ENCODE results near the gene PDE10A.

PDE10A gene

GRCh38 chr6:165404296-165404695 is 258.7 kb downstream of the PDE10A start:
- H3K9ac ChIP-seq (ENCODE audit: low read length): no peak overlapping the region
- no peaks in the 10 kb centered on the region for H3K4me1 ChIP-seq (ENCODE audit: control insufficient read depth, insufficient read depth, low read length)
- H3K4me3 ChIP-seq (ENCODE audit: low read length): no peak overlapping the region
- no peak overlapping the region for H3K27ac ChIP-seq (ENCODE audit: low read depth, low read length)
- no peaks in the 10 kb centered on the region for H3K36me3 ChIP-seq (ENCODE audit: control insufficient read depth, insufficient read depth, low read length)
- H3K27me3 ChIP-seq (ENCODE audit: control insufficient read depth, insufficient read depth, low read length): no peaks in the 10 kb centered on the region

GRCh38 chr6:165403006-165403595 is 259.9 kb downstream of the PDE10A start:
- Histone ChIP-seq H3K4me1 (ENCODE audit: control insufficient read depth, insufficient read depth, low read length) (no peaks in the 10 kb centered on the region), H3K9ac (ENCODE audit: low read length) (no peak overlapping the region), H3K27ac (ENCODE audit: low read depth, low read length) (no peak overlapping the region), H3K36me3 (ENCODE audit: control insufficient read depth, insufficient read depth, low read length) (no peaks in the 10 kb centered on the region), H3K4me3 (ENCODE audit: low read length) (no peak overlapping the region), H3K27me3 (ENCODE audit: control insufficient read depth, insufficient read depth, low read length) (no peaks in the 10 kb centered on the region)

- H3K27ac ChIP-seq (ENCODE audit: low read depth, low read length): no peak overlapping the region
- H3K27me3 ChIP-seq (ENCODE audit: control insufficient read depth, insufficient read depth, low read length): no peaks in the 10 kb centered on the region
- no peaks in the 10 kb centered on the region for H3K4me1 ChIP-seq (ENCODE audit: control insufficient read depth, insufficient read depth, low read length)
- no peak overlapping the region for H3K9ac ChIP-seq (ENCODE audit: low read length)
- H3K36me3 ChIP-seq (ENCODE audit: control insufficient read depth, insufficient read depth, low read length): no peaks in the 10 kb centered on the region
- H3K4me3 ChIP-seq (ENCODE audit: low read length): no peak overlapping the region
These were observed 261.9 kb downstream of the PDE10A start for GRCh38 chr6:165401092-165401491.

- H3K27ac ChIP-seq (ENCODE audit: low read depth, low read length): no peak overlapping the region
- no peaks in the 10 kb centered on the region for H3K4me1 ChIP-seq (ENCODE audit: control insufficient read depth, insufficient read depth, low read length)
- H3K9ac ChIP-seq (ENCODE audit: low read length): no peak overlapping the region
- H3K36me3 ChIP-seq (ENCODE audit: control insufficient read depth, insufficient read depth, low read length): no peaks in the 10 kb centered on the region
- no peaks in the 10 kb centered on the region for H3K27me3 ChIP-seq (ENCODE audit: control insufficient read depth, insufficient read depth, low read length)
- no peak overlapping the region for H3K4me3 ChIP-seq (ENCODE audit: low read length)
These were observed 272.6 kb downstream of the PDE10A start for GRCh38 chr6:165390475-165390874.

- no peaks in the 10 kb centered on the region for H3K4me1 ChIP-seq (ENCODE audit: control insufficient read depth, insufficient read depth, low read length)
- H3K4me3 ChIP-seq (ENCODE audit: low read length): no peak overlapping the region
- no peak overlapping the region for H3K27ac ChIP-seq (ENCODE audit: low read depth, low read length)
- no peak overlapping the region for H3K9ac ChIP-seq (ENCODE audit: low read length)
- no peaks in the 10 kb centered on the region for H3K27me3 ChIP-seq (ENCODE audit: control insufficient read depth, insufficient read depth, low read length)
- H3K36me3 ChIP-seq (ENCODE audit: control insufficient read depth, insufficient read depth, low read length): no peaks in the 10 kb centered on the region
These were observed 273.5 kb downstream of the PDE10A start for GRCh38 chr6:165389534-165389933.

- H3K27ac ChIP-seq (ENCODE audit: low read depth, low read length): no peak overlapping the region
- no peak overlapping the region for H3K9ac ChIP-seq (ENCODE audit: low read length)
- H3K36me3 ChIP-seq (ENCODE audit: control insufficient read depth, insufficient read depth, low read length): no peaks in the 10 kb centered on the region
- no peak overlapping the region for H3K4me3 ChIP-seq (ENCODE audit: low read length)
- no peaks in the 10 kb centered on the region for H3K4me1 ChIP-seq (ENCODE audit: control insufficient read depth, insufficient read depth, low read length)
- H3K27me3 ChIP-seq (ENCODE audit: control insufficient read depth, insufficient read depth, low read length): no peaks in the 10 kb centered on the region
These were observed 279.7 kb downstream of the PDE10A start for GRCh38 chr6:165383323-165383722.

- H3K4me1 ChIP-seq (ENCODE audit: control insufficient read depth, insufficient read depth, low read length): no peaks in the 10 kb centered on the region
- H3K4me3 ChIP-seq (ENCODE audit: low read length): no peak overlapping the region
- no peak overlapping the region for H3K9ac ChIP-seq (ENCODE audit: low read length)
- H3K27ac ChIP-seq (ENCODE audit: low read depth, low read length): no peak overlapping the region
- no peaks in the 10 kb centered on the region for H3K27me3 ChIP-seq (ENCODE audit: control insufficient read depth, insufficient read depth, low read length)
- H3K36me3 ChIP-seq (ENCODE audit: control insufficient read depth, insufficient read depth, low read length): no peaks in the 10 kb centered on the region
These were observed 286.9 kb downstream of the PDE10A start for GRCh38 chr6:165376100-165376499.

- Histone ChIP-seq H3K36me3 (ENCODE audit: control insufficient read depth, insufficient read depth, low read length) (no peaks in the 10 kb centered on the region), H3K27ac (ENCODE audit: low read depth, low read length) (no peak overlapping the region), H3K4me1 (ENCODE audit: control insufficient read depth, insufficient read depth, low read length) (no peaks in the 10 kb centered on the region), H3K4me3 (ENCODE audit: low read length) (no peak overlapping the region), H3K27me3 (ENCODE audit: control insufficient read depth, insufficient read depth, low read length) (no peaks in the 10 kb centered on the region), H3K9ac (ENCODE audit: low read length) (no peak overlapping the region)
These were observed 297.7 kb downstream of the PDE10A start for GRCh38 chr6:165365371-165365770.

- H3K27ac ChIP-seq (ENCODE audit: low read depth, low read length): no peak overlapping the region
- H3K27me3 ChIP-seq (ENCODE audit: control insufficient read depth, insufficient read depth, low read length): no peaks in the 10 kb centered on the region
- H3K4me1 ChIP-seq (ENCODE audit: control insufficient read depth, insufficient read depth, low read length): no peaks in the 10 kb centered on the region
- no peak overlapping the region for H3K9ac ChIP-seq (ENCODE audit: low read length)
- H3K36me3 ChIP-seq (ENCODE audit: control insufficient read depth, insufficient read depth, low read length): no peaks in the 10 kb centered on the region
- H3K4me3 ChIP-seq (ENCODE audit: low read length): no peak overlapping the region
These were observed 317.3 kb downstream of the PDE10A start for GRCh38 chr6:165345700-165346099.

- no peaks in the 10 kb centered on the region for H3K27me3 ChIP-seq (ENCODE audit: control insufficient read depth, insufficient read depth, low read length)
- no peak overlapping the region for H3K27ac ChIP-seq (ENCODE audit: low read depth, low read length)
- no peak overlapping the region for H3K9ac ChIP-seq (ENCODE audit: low read length)
- H3K4me3 ChIP-seq (ENCODE audit: low read length): no peak overlapping the region
- H3K4me1 ChIP-seq (ENCODE audit: control insufficient read depth, insufficient read depth, low read length): no peaks in the 10 kb centered on the region
- H3K36me3 ChIP-seq (ENCODE audit: control insufficient read depth, insufficient read depth, low read length): no peaks in the 10 kb centered on the region
These were observed 322.5 kb downstream of the PDE10A start for GRCh38 chr6:165340532-165340931.

GRCh38 chr6:165325609-165326008 is 337.4 kb downstream of the PDE10A start:
- H3K27ac ChIP-seq (ENCODE audit: low read depth, low read length): no peak overlapping the region
- no peaks in the 10 kb centered on the region for H3K27me3 ChIP-seq (ENCODE audit: control insufficient read depth, insufficient read depth, low read length)
- no peak overlapping the region for H3K4me3 ChIP-seq (ENCODE audit: low read length)
- no peak overlapping the region for H3K9ac ChIP-seq (ENCODE audit: low read length)
- H3K36me3 ChIP-seq (ENCODE audit: control insufficient read depth, insufficient read depth, low read length): no peaks in the 10 kb centered on the region
- H3K4me1 ChIP-seq (ENCODE audit: control insufficient read depth, insufficient read depth, low read length): no peaks in the 10 kb centered on the region

- H3K27me3 ChIP-seq (ENCODE audit: control insufficient read depth, insufficient read depth, low read length): no peaks in the 10 kb centered on the region
- H3K4me3 ChIP-seq (ENCODE audit: low read length): no peak overlapping the region
- H3K4me1 ChIP-seq (ENCODE audit: control insufficient read depth, insufficient read depth, low read length): no peaks in the 10 kb centered on the region
- H3K27ac ChIP-seq (ENCODE audit: low read depth, low read length): no peak overlapping the region
- no peak overlapping the region for H3K9ac ChIP-seq (ENCODE audit: low read length)
- no peaks in the 10 kb centered on the region for H3K36me3 ChIP-seq (ENCODE audit: control insufficient read depth, insufficient read depth, low read length)
These were observed 341.4 kb downstream of the PDE10A start for GRCh38 chr6:165321555-165322145.

GRCh38 chr6:165321150-165321549 is 341.9 kb downstream of the PDE10A start:
- Histone ChIP-seq H3K4me3 (ENCODE audit: low read length) (no peak overlapping the region), H3K4me1 (ENCODE audit: control insufficient read depth, insufficient read depth, low read length) (no peaks in the 10 kb centered on the region), H3K36me3 (ENCODE audit: control insufficient read depth, insufficient read depth, low read length) (no peaks in the 10 kb centered on the region), H3K27me3 (ENCODE audit: control insufficient read depth, insufficient read depth, low read length) (no peaks in the 10 kb centered on the region), H3K9ac (ENCODE audit: low read length) (no peak overlapping the region), H3K27ac (ENCODE audit: low read depth, low read length) (no peak overlapping the region)
